Measurements from ENCODE around the gene USP5. TPM values are rescaled to one million over a fixed set of nuclear protein-coding genes. Genes with fewer than 3 reads are reported as not detected.

Gene USP5
- total and polyA plus RNA-seq, 12 donors: 30.6 to 162 (median 113) TPM

- 38 to 60% (median 49%) methylated on average over 4 to 6 of the region's 6 CpGs for WGBS, 4 donors
- H3K9me3 ChIP-seq (replicated peaks in 1 of 3): no peaks in the 10 kb centered on the region
- peaks cover 0 to 20% of the 10 kb centered on the region in 2 donors for H3K36me3 ChIP-seq (replicated peaks in 1 of 2)
- peak overlapping the region in 2 of 5 donors; percentile 8 to 58 for H3K27ac ChIP-seq
- intact Hi-C loops (cut with DNase I): no loop called here
- TF ChIP-seq CTCF (IDR thresholded peaks at IDR 0.05) (no peak), POLR2A (IDR thresholded peaks at IDR 0.05) (no peak)
- H3K27me3 ChIP-seq: no peaks in the 10 kb centered on the region
- no peak for DNase-seq
- no peak overlapping the region for H3K4me3 ChIP-seq
- H3K4me1 ChIP-seq (replicated peaks in 1 of 2): peaks cover 3 to 10% of the 10 kb centered on the region in 2 donors
These were observed 18.6 kb upstream of the USP5 start for GRCh38 chr12:6833189-6833890.

GRCh38 chr12:6834254-6834653 is 17.7 kb upstream of the USP5 start:
- no peak overlapping the region for H3K4me3 ChIP-seq
- H3K27ac ChIP-seq: peak overlapping the region in 1 of 5 donors; percentile 58
- H3K4me1 ChIP-seq (replicated peaks in 1 of 2): peaks cover 3 to 10% of the 10 kb centered on the region in 2 donors
- intact Hi-C loops (cut with DNase I): no loop called here
- H3K27me3 ChIP-seq: no peaks in the 10 kb centered on the region
- no peaks in the 10 kb centered on the region for H3K9me3 ChIP-seq (replicated peaks in 1 of 3)
- DNase-seq: no peak
- H3K36me3 ChIP-seq (replicated peaks in 1 of 2): peaks cover 0 to 27% of the 10 kb centered on the region in 2 donors
- no peak for TF ChIP-seq CTCF (IDR thresholded peaks at IDR 0.05)
- TF ChIP-seq POLR2A (IDR thresholded peaks at IDR 0.05): no peak
- WGBS, 4 donors: 71 to 93% (median 87%) methylated on average over 1 of the region's 1 CpG

- TF ChIP-seq CTCF (IDR thresholded peaks at IDR 0.05) (no peak), POLR2A (IDR thresholded peaks at IDR 0.05) (no peak)
- Histone ChIP-seq H3K4me1 (replicated peaks in 1 of 2) (peaks cover 3 to 10% of the 10 kb centered on the region in 2 donors), H3K4me3 (no peak overlapping the region), H3K9me3 (replicated peaks in 1 of 3) (no peaks in the 10 kb centered on the region), H3K27ac (no peak overlapping the region), H3K36me3 (replicated peaks in 1 of 2) (peaks cover 0 to 30% of the 10 kb centered on the region in 2 donors), H3K27me3 (no peaks in the 10 kb centered on the region)
- WGBS, 4 donors: 80 to 89% (median 82%) methylated on average over 5 of the region's 5 CpGs
- no peak for DNase-seq
- intact Hi-C loops (cut with DNase I): loop anchor here in 1 of 2 donors (5.0 kb wide), 1 partner anchor 208 kb away; no protein-coding TSS in a partner anchor
These were observed 17.1 kb upstream of the USP5 start for GRCh38 chr12:6834873-6835272.

GRCh38 chr12:6836851-6837250 is 15.1 kb upstream of the USP5 start:
- Histone ChIP-seq H3K4me1 (replicated peaks in 1 of 2) (peaks cover 3 to 10% of the 10 kb centered on the region in 2 donors), H3K36me3 (replicated peaks in 1 of 2) (peaks cover 0 to 30% of the 10 kb centered on the region in 2 donors), H3K27me3 (no peaks in the 10 kb centered on the region), H3K9me3 (replicated peaks in 1 of 3) (no peaks in the 10 kb centered on the region), H3K27ac (no peak overlapping the region), H3K4me3 (no peak overlapping the region)
- 78 to 94% (median 85%) methylated on average over 13 to 16 of the region's 16 CpGs for WGBS, 4 donors
- intact Hi-C loops (cut with DNase I): loop anchor here in 1 of 2 donors (5.0 kb wide), 1 partner anchor 210 kb away; no protein-coding TSS in a partner anchor
- no peak for DNase-seq
- TF ChIP-seq POLR2A (IDR thresholded peaks at IDR 0.05): no peak
- TF ChIP-seq CTCF (IDR thresholded peaks at IDR 0.05): no peak
